ENCODE data around the gene IKZF4.

IKZF4 gene

DNA sequence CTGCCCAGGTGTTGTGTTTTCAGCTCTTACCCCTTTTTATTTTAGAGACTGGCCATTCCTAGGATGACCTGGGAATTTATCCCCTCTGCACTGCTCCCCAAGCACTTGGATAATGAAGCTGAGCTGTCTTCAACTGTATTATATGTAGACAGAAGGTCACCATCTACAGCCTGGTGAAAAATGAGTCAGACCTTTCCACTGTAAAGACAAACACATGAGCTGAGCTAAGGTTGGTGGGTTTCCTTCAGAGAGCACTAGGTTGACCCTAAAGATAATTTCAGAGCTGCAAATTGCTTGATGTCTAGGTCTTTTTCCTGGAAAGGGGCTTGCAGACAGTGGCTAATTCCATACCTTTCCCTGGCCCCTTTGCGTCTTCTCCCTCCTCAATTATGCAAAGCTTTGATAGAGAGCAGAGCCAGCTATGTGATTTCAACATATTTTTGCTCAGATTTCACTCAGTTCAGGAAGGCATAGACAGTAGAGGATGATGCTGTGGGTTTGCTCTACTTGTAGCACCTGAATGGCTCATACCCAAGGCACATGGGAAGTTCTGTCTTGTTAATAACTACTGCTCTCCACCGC lies 9.2 kb upstream of the IKZF4 start:
- TF ChIP-seq GATA1 (IDR thresholded peaks at IDR 0.05; ENCODE audit: low read depth, low read length) (no peak), POLR2A (IDR thresholded peaks at IDR 0.05; ENCODE audit: low read length) (no peak)
- no peak for DNase-seq

DNA sequence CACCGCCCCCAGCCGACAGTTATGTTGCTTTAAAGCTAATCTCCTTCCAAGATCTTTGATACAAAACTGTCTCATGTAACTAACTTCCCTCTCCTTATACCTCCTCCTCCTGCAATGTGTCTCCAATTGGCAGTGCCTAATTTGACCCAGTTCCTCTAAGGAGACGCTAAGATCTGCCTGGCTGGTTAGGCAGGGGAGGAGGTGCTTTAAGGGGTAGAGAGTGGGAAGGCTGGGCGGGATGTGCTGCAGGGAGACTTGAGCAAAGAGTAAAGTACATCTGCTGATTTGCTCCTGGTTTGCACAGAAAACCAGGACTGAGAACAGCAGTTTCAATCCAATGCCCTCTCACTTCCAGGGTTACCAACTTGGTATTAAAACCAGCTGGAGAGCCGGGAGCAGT lies 7.4 kb upstream of the IKZF4 start:
- DNase-seq, result no peak
- TF ChIP-seq POLR2A (IDR thresholded peaks at IDR 0.05; ENCODE audit: low read length) (no peak), GATA1 (IDR thresholded peaks at IDR 0.05; ENCODE audit: low read depth, low read length) (no peak)

DNA sequence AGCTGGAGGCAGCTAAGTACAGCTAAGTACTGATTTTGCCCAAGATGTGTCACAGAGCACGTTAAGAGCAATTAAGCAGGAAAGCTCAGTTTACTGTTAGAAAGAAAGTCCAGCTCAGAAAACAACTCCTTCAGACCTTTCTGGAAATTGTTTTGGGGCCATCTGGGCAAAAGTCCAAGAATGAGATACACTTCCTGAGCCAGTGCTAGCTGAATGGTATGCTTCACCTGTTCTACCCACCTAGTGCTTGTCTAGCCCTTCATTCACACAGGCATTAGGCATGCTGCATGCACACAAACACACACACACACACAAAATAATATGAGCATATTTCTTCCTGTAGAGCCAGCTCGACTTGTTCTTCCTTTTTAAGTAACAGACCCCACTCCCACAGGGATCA lies 6.6 kb upstream of the IKZF4 start:
- no peak for DNase-seq
- no peak for TF ChIP-seq GATA1 (IDR thresholded peaks at IDR 0.05; ENCODE audit: low read depth, low read length)
- no peak for TF ChIP-seq POLR2A (IDR thresholded peaks at IDR 0.05; ENCODE audit: low read length)

DNA sequence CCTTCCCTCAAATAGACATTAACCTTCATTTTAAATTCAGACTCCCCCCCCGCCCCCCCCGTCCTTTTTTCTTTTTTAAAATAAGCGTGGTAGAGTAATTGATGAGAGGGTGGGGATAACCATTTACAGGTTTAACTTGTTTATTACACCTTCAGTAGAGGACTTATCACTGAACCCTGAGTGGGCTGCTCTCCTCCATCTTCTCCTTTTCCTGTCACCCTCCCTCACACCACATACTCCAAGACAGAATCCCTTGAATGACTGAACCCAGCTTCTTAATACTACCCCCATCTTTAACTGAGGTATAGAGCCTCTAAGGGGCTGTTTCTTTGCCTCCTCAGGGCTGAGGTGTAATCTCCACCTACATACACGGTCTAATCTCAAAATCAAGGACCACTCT lies 3.7 kb upstream of the IKZF4 start:
- TF ChIP-seq GATA1 (IDR thresholded peaks at IDR 0.05; ENCODE audit: low read depth, low read length) (no peak), POLR2A (IDR thresholded peaks at IDR 0.05; ENCODE audit: low read length) (no peak)
- no peak for DNase-seq

DNA sequence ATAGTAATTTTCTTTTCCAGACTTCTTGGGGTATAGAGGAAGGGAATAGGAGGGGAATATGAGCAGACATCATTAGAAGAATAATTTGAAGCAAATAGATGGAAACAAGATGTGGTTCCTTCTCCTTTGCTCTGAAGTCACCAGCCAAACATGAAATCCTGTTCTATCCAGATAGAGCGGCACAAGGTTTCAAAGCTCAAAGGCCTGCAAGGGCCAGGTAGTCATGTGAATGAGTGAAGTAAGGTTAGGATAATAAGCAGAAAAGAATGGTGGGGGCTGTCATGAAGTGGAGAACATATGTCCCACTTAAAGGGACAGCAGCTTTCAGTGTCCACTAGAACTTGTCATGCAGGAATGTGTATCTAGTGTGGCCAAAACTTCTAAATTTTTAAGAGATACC lies 2.5 kb upstream of the IKZF4 start:
- no peak for DNase-seq
- no peak for TF ChIP-seq GATA1 (IDR thresholded peaks at IDR 0.05; ENCODE audit: low read depth, low read length)
- no peak for TF ChIP-seq POLR2A (IDR thresholded peaks at IDR 0.05; ENCODE audit: low read length)

DNA sequence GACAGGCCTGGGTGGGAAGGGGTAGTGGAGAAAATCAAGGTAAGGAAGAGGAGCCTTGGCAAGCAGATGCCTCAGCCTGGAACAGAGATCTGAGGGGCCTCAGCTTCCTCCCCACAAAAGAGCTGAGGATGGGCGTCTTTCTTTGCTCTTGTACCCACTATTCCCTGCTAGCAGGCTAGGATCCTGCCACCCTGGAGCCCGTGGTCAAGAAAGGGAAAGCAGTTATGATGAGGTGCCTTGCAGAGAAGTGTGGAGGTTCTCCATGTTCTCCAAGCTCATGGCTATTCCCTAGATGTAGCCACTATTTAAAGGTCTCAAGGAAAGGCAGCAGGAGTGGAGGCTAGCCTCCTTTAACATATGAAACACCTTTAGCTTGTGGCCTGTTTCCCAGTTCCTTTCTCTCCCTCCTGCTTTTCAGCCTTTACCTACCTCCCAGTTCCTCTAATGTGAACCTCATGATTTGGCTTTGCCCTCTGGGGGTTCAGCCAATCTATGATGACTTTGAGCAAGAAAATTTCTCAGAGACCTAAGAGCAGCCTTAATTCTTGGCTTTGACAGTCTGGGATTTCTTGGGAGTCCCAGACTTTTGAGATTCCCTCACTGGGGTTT lies 1.1 kb downstream of the IKZF4 start:
- TF ChIP-seq POLR2A (IDR thresholded peaks at IDR 0.05; ENCODE audit: low read length) (no peak), GATA1 (IDR thresholded peaks at IDR 0.05; ENCODE audit: low read depth, low read length) (no peak)
- DNase-seq, result no peak

DNA sequence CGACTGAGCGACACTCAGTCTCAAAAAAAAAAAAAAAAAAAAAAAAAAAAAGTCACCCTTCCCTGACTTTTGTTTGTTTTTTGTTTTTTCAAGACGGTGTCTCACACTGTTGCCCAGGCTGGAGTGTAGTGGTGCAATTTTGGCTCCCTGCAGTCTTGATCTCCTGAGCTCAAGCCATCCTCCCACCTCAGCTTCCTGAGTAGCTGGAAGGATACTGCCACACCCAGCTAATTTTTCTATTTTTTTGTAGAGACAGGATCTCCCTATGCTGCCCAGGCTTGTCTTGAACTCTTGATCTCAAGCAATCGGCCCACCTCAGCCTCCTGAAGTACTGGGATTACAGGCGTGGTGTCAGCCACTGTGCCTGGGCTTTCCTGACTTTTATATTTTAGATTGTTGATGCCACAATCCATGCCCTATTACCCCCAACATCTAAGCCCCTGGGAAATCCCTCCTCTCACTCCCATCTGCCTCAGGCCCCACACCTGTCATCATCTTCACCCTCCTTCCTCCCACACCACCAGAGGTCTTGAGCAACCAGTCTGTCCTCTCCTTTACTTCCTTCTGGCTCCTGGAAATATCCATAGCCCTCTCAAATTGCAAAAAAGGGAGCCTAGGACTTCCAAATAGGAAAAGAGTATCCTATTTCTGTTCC lies 7.8 kb downstream of the IKZF4 start:
- DNase-seq, result no peak
- TF ChIP-seq POLR2A (IDR thresholded peaks at IDR 0.05; ENCODE audit: low read length), result no peak
- no peak for TF ChIP-seq GATA1 (IDR thresholded peaks at IDR 0.05; ENCODE audit: low read depth, low read length)

DNA sequence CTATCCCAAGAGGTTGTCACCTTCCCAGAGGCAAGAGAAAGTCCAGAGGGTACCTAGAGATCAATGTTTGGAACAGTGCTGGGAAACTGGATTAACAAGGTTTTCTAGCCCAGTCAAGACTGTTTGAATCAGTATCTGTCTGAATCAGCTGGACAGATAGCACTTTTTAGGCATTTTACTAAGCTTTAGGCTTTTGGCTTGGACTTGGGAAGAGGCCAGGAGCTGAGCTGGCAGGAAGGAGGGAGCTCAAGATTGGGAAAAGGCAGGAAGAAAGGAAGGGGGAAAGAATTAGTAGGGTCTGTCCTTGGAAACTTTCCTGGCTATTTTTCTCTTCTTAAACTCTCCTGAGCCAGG lies 8.3 kb downstream of the IKZF4 start:
- no peak for DNase-seq
- TF ChIP-seq GATA1 (IDR thresholded peaks at IDR 0.05; ENCODE audit: low read depth, low read length) (no peak), POLR2A (IDR thresholded peaks at IDR 0.05; ENCODE audit: low read length) (no peak)

DNA sequence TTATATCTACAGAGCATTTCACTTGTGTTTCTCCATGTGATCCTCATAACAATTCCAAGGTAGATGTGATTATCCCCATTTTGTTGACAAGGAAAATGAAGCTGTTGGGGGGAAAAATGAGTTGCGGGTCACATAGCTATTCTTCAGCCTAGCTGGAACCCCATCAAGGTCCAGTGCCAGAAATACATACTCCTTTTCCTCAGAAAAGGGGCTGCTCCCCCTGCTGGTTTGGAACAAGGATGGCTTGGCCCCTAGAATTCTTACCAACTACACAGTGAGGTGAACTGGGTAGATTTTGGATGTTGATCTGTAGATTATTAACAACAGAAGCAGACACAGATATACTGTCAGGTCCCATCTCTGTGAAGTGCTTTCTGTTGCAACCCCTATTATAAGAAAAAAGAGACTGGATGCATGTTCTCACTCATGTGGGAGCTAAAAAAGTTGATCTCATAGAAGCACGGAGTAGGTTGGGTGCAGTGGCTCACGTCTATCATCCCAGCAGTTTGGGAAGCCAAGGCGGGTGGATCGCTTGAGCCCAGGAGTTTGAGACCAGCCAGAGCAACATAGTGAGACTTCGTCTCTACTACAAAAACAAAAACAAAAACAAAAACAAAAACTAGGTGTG lies 8.9 kb downstream of the IKZF4 start:
- DNase-seq, result peak; percentile 70 to 79
- TF ChIP-seq GATA1 (IDR thresholded peaks at IDR 0.05; ENCODE audit: low read depth, low read length), result no peak
- TF ChIP-seq POLR2A (IDR thresholded peaks at IDR 0.05; ENCODE audit: low read length), result no peak

DNA sequence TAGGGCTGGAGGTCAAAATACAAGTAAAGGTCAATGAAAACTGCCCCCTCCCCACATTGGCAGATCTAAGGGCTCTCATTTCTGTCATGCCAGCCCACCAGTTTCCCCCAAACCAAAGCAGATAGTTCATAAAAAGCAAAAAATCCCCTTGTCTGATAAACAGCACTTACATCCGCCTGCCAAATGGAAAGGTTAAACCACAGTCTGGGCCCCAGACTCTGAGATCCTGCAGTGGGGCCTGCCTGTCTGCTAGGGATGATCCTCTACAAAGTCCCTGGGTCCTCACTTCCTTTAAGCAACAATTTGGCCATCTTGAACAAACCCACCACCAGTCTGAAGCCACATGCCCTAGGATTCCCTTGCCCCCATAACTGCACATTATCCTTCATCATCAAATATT lies 11.1 kb downstream of the IKZF4 start:
- no peak for TF ChIP-seq POLR2A (IDR thresholded peaks at IDR 0.05; ENCODE audit: low read length)
- no peak for TF ChIP-seq GATA1 (IDR thresholded peaks at IDR 0.05; ENCODE audit: low read depth, low read length)
- DNase-seq, result no peak

DNA sequence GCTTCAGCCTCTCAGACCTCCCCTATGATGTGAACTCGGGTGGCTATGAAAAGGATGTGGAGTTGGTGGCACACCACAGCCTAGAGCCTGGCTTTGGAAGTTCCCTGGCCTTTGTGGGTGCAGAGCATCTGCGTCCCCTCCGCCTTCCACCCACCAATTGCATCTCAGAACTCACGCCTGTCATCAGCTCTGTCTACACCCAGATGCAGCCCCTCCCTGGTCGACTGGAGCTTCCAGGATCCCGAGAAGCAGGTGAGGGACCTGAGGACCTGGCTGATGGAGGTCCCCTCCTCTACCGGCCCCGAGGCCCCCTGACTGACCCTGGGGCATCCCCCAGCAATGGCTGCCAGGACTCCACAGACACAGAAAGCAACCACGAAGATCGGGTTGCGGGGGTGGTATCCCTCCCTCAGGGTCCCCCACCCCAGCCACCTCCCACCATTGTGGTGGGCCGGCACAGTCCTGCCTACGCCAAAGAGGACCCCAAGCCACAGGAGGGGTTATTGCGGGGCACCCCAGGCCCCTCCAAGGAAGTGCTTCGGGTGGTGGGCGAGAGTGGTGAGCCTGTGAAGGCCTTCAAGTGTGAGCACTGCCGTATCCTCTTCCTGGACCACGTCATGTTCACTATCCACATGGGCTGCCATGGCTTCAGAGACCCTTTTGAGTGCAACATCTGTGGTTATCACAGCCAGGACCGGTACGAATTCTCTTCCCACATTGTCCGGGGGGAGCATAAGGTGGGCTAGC lies 13.9 kb downstream of the IKZF4 start:
- DNase-seq, result no peak
- TF ChIP-seq POLR2A (IDR thresholded peaks at IDR 0.05; ENCODE audit: low read length) (no peak), GATA1 (IDR thresholded peaks at IDR 0.05; ENCODE audit: low read depth, low read length) (no peak)

DNA sequence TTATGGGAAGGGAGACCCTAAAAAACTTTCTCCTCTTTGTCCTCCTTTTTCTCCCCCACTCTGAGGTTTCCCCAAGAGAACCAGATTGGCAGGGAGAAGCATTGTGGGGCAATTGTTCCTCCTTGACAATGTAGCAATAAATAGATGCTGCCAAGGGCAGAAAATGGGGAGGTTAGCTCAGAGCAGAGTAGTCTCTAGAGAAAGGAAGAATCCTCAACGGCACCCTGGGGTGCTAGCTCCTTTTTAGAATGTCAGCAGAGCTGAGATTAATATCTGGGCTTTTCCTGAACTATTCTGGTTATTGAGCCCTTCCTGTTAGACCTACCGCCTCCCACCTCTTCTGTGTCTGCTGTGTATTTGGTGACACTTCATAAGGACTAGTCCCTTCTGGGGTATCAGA lies 16.3 kb downstream of the IKZF4 start:
- DNase-seq, result no peak
- TF ChIP-seq POLR2A (IDR thresholded peaks at IDR 0.05; ENCODE audit: low read length) (no peak), GATA1 (IDR thresholded peaks at IDR 0.05; ENCODE audit: low read depth, low read length) (no peak)

DNA sequence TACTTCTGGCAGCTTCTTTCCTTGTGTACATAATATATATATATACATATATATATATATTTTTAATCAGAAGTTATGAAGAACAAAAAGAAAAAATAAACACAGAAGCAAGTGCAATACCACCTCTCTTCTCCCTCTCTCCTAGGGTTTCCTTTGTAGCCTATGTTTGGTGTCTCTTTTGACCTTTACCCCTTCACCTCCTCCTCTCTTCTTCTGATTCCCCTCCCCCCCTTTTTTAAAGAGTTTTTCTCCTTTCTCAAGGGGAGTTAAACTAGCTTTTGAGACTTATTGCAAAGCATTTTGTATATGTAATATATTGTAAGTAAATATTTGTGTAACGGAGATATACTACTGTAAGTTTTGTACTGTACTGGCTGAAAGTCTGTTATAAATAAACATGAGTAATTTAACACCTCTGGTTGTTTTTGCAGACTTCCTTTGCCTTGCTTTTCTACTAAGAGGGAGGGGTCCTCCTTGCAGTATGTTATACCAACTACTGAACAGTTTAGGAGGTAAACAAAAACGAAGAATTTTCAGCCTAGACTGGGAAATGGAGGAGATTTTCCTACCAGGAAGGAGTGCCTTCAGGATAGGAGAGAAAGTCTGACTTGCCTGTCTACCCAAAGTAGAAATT lies 17.3 kb downstream of the IKZF4 start:
- no peak for DNase-seq
- no peak for TF ChIP-seq GATA1 (IDR thresholded peaks at IDR 0.05; ENCODE audit: low read depth, low read length)
- TF ChIP-seq POLR2A (IDR thresholded peaks at IDR 0.05; ENCODE audit: low read length), result no peak

DNA sequence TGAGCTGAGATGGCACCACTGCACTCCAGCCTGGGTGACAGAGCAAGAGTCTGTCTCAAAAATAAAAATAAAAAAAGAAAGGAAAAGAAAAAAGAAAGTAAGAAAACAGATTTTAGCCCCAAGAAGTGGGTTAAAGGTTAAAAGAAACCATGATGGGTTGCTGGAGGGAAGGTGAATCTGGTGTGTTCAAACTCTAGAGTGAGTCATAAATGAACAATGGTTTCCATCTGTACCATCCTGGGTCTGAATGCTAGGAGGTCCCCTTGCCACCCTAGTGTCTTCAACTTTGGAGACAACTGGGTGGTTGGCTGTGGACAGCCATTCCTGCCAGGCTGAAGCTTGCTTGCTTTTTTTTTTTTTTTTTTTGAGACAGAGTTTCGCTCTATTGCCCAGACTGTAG lies 19.3 kb downstream of the IKZF4 start:
- DNase-seq, result no peak
- TF ChIP-seq POLR2A (IDR thresholded peaks at IDR 0.05; ENCODE audit: low read length), result no peak
